Daoy (cell line): Measurements from ENCODE around the gene PPFIA2. TPM values are rescaled to one million over a fixed set of nuclear protein-coding genes. Genes with fewer than 3 reads are reported as not detected.

Experiments used
- DNase-seq: peaks from one replicate; pipeline ENCODE4 v3.0.0-alpha.2; 2015; ENCODE audit warnings: low read depth
- total RNA-seq: library from RNA; depleted of rRNA; stranded (reverse); fragments of >200 nt; shearing (Covaris generic); gene quantifications from 2 replicates; pipeline ENCODE4 v1.2.3, GENCODE V29; 2014

PPFIA2 gene
- total RNA-seq, 1 experiment from 2014 or later = 1.8 TPM

DNA sequence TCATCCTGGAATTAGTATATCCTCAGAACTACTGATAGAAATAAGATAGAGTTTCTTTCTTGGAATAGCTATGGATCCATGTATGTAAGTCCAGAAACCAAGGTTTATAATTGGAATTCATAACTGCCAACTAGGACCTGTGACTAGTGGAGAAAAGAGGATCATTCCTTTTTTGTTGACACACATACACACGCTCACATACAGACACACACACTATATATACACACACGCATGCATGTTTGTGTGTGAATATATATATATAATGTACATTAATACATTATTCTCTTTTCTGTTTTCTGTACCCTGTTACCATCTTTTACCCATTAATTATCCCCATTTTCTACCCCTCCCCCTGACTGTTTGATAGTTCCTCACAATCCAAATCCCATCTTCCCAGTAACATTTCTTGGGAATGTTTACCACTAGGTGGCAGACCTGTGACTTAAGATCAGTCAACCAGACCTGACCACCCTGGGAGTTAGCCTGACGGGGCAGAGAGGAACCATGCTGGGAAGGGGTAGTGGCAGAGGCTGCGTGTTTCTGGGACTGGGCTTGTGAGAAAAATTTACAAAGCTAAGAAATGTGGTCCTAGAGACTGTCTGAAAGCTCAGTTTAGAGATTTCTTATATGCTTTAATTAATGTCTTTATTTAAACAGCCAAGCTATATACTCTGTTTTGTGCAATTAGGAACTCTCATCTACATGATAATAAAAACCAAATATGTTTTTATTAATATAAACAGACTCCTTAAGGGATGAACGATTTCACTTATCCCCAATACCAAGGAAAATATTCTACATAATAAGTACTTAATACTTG lies 308.0 kb downstream of the PPFIA2 start:
- peak; percentile 68 for DNase-seq

DNA sequence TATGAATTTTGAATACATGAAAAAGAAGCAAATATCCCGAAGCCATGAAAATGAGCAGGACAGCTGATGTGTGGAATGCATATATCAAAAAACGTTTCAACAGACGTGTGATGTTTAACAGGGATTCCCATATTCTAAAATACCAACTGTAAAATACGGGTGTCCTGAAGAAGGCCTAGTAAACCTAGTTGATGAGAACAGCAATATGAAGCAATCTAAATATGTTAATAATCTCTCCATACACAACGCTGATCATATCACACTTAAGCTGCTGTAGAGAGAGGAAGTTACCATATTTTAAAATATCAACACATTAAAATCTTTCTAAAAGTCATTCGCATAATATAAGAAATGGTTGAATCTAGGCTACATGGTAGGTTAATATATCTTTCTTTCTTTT lies 317.5 kb downstream of the PPFIA2 start:
- no peak for DNase-seq

DNA sequence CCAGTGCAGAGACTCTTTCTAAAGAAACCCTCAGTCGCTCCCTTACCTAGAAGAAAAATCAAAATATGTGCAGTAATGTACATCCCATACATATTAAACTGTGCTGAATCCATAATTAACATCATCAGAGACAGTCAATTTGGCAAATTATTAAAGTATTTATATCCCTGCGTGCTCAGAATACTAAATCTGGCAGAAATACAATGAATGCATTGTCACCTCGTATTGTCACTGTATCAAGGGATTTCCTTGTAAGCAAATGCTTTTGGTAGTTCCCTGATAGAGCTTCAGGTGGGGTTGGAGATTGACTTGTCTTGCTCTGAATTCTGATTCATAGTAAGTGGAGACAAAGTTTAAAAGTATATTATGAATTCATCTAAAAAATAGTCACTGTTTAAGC lies 319.1 kb downstream of the PPFIA2 start:
- no peak for DNase-seq

DNA sequence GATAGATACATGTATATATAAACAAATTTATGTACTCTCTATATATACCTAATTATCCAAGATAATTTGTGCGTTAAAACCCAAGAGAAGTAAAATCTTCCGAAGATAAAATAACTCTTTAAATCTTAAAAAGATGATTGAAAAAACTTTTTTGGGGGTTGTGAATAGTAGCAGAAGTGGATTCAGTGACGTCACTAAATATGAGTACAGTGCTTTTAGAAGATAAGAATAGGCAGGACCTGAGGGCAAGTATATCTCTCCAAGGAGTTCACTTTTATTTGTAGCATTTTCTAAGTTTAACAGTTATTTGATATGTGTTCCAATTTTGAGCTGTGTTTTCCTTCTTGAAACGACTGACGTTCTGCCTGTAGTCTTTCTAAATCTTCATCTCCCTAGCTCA lies 319.8 kb downstream of the PPFIA2 start:
- no peak for DNase-seq

DNA sequence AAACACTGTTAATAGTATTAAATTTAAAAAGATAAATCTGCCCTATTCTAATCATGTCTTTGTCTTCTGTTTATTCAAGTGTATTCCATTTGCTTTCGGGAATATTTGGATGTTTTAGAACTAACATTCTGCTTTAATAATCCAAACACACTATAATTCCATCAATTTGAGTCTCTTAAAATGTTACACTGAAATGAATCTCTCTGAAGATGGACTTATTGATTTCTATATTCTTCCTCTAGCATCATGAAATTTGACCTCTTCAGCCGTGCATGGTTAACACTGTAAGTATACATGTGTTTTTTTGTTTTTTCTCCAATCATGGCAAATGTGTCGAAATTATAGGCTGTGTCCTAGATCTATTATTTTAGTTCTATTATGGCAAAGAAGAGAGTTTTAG lies 342.1 kb downstream of the PPFIA2 start:
- no peak for DNase-seq

DNA sequence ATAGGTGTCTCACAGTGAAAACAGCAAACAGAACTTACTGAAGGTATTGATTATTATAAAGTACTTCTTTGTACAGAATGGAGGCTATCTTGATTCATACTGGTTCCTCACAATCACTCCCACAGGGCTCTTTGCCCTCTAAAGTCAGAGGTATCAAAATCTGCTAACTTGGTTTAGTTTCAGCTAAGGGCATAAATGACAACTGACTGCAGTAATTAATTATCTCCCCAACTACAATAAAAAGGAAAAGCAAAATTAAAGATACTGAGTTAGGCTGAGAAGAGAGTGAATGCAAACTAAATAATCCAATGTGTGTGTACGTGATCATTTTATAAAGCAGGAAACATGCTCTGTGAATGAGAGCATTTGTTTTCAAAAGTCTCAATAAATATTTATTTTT lies 342.6 kb downstream of the PPFIA2 start:
- DNase-seq = no peak

DNA sequence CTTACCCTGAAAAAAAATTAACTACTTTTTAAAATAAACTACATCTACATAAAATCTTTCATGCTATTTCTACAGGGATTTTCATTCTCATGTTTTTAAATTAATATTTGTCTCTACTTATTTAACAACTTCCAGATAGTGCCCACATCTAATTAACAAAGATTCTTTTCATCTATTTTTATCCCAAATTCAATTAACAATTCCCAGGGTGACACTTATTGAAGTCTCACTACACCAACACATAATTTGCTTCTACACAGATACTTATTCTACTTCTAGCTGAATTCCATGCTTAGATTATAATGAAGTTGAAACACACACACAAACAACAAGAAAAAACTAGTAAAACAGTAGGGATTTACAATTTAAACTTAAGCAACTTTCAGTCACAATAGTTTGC lies 344.7 kb downstream of the PPFIA2 start:
- no peak for DNase-seq

DNA sequence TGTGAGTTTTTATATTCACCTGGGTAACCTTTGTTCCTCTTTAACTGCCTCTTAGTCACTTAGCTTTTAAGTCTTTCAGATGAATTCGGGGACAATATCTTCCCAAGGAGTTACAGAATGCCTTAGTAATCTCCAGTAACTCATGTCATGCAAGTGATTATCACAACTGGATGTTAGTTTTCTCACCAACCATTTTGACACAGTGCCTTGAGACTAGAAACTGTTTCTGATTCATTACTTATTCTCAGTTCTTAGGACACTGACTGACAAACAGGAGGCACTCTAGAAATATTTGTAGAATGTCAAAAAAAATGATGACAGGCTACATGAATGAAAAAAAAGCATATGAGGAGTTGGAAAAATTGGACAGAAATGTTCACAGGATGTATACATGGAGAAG lies 346.2 kb downstream of the PPFIA2 start:
- no peak for DNase-seq

DNA sequence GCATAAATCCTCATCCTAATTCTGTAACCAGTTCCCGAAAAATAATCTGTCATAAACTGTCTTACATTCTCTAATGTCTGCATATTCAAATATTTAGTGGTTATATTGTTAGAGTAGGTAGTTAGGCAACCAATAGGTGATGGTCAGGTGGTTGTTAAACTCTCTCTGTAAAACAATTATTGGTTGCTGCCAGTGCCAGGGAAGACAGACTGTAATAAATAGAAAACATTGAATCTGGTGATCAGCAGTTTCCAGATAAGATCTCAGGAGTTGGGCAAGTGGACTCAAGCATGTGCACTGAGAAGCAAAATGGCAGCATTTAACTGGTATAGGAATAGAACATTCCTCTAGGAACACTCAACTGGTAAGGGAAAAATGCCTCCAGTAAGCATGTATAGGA lies 355.8 kb downstream of the PPFIA2 start:
- no peak for DNase-seq

DNA sequence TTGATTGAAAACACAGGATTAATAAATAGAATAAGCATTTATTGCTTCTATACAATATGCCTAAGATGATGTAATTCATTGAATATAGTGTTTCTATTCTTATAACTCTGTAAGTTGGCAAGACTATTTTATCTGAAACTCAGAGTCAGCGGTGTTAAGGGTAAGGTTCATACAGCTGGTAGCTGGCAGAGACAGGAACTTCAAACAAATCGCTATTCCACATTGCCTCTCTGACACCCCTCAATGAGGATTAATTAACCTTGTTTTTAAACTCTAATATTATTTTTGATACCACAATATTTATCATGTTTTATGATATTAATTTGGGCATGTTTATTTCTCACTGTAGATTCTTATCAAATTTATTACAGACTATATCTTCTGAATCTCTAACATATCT lies 357.9 kb downstream of the PPFIA2 start:
- DNase-seq = no peak

DNA sequence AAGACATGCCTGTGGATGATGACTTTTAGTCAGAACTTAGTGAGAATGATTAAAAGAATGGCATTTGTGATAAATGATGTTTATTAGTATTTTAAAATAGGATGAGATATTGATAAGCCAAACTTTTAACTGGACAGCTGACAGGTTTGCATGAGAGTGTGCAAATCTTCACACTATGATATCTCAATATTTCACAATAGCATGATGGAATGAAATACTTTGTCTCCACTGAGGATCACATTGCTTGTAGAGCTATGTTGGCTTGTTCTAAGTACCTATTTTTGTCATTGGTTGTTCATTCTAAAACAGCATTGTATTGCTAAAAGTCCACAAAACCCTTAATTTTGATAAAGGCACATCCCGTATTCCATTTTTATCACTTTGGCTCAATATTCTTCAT lies 359.1 kb downstream of the PPFIA2 start:
- DNase-seq = no peak

DNA sequence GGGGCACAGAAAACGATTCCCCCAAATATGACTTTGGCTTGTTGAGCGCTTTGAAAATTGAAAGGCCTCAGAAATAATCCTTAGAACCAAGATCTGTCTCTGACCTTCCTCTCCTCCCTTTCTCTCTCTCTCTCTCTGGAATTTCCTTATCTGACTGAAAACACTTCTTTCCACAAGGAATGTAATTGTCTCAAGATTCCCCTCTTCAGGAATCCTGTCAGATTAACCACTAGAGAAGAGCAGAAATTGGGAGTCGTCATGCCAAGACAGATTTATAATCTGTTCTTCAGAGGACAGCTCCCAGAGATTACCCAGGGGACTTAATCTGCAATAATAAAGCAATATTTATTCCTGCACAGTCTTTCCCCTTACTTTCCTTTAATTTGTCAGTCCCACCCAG lies 363.7 kb downstream of the PPFIA2 start:
- DNase-seq = no peak

DNA sequence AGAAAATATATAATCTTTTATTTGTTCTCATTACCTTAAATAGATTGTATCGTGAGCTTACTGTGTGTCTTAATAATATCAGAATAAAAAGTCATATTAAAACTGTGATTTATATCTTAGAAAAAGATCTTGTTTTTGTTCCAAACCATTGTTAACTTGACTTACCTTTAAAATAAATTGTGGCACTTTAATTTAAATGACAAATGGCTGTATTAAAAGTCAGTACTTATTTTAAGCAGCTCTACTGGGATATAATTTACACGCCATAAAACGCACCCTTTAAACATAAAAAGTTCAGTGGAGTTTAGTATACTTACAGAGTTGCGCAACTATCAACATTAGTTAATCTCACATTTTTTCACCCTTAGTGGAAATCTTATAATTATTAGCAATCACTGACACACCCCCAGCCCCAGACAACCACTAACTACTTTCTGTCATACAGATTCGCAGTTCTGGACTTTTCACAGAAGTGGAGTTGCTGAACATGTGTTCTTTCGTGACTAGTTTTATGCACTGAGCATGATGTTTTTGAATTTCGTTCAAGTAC lies 369.5 kb downstream of the PPFIA2 start:
- no peak for DNase-seq

DNA sequence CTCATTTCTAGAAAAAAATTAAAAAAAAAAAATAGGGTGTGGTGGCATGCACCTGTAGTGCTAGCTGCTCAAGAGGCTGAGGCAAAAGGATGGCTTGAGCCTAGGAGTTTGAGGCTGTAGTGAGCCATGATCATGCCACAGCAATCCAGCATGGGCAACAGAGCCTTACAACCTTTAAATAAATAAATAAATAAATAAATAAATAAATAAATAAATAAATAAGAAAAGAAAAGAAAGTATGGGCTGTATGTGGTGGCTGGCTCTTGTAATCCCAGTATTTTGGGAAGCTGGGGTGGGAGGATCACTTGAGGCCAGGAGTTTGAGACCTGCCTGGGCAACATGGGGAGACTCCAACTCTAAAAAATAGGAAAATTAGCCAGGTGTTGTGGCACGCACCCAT lies 373.0 kb downstream of the PPFIA2 start:
- no peak for DNase-seq

DNA sequence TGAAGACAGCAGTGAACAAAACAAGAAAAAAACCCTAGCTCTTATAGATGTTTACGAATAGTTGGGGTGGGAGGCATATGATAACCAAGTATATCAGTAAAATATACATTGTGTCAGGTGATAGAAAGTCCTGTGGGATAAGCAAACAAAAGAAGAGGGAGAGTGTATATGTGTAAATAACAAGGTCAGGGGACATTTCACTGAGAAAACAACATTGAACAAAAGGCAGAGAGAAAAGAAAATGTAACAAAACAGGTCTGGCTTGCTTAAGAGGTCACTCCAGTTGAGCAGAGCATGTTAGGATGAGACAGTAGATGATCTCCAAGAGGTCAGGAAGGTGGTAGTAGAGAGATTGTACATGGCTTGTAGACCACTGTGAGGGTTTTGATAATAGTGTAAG lies 377.2 kb downstream of the PPFIA2 start:
- DNase-seq = no peak

DNA sequence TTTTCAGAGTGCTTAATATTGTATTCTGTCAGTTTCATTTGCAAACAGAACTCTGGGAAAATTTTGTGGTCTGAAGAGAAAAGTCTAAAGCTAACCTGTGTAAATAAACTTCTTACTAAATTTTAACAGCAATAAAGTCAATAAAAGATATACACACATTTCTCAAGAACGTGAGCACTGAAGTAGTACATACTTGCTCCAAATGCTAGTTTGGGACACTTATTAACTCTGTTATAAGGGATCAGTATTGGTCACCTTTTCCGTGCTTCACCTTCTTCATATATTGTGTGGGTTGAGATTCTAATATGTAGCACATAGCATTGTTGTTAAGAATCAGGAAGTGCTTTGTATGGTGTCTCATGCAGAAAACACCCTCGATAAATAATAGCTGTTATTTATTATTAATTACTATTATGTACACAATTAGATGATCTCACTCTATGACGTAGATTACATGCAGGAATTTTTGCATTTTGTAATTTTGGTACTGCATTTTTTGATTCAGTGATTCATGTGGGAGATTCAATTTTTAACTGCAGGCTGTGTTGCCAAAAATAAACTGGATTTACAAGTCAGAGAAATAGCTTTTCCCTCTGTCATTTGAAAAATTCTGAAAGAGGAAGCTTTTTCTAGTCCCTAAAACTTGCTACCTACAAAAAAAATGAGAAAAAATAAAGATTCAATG lies 380.4 kb downstream of the PPFIA2 start:
- no peak for DNase-seq

DNA sequence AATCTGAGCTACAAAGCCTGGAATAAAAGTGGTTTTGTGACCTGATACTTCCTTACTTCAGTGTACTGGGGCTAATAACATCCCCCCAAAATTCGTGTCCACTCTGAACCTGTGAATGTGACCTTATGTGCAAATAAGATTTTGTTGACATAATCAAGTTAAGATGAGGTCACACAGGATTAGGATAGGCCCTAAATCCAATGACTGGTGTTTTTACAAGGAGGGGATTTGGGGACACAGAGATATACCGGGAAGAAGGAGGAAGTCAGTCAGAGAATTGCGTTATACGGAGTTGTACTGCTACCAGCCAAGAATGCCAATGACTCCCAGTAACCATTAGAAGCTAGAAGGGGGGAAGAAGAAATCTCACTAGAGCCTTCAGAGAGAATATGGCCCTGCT lies 381.4 kb downstream of the PPFIA2 start:
- no peak for DNase-seq

DNA sequence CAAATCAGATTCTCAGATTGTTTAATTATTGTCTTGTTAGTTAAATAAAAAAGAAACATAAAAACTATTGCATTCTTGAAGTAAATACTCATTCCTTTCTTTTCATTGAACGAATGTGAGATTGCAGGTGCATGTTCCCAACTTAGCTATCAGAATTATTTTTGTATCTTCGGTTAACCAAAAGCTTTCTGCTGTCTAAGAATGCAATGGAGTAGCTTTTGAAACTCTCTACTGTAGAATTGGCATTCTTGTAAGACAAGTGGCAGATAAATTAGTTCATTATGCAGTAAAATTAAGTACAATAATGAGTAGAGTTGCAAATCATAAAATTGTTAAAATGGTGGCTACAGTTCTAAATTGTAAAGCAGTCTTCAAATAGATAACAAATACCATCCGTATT lies 383.2 kb downstream of the PPFIA2 start:
- DNase-seq = no peak

DNA sequence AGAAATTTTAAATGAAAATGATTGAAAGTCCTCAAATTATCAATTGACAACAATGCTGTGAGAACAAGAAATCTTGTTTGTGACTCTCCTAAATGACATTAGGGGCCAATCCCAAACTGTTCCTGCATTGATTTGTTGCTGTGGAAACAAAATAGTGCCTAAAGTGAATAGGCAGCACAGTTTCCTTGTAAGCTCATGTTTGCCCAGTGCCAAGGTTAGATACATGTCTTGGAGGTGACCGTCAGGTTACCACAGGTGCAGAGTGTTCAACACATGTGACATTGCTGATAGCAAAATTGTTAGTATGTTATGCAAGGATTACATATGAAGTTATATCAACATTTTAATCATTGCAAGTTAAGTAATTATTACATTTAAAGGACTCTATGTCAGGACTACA lies 388.7 kb downstream of the PPFIA2 start:
- no peak for DNase-seq

DNA sequence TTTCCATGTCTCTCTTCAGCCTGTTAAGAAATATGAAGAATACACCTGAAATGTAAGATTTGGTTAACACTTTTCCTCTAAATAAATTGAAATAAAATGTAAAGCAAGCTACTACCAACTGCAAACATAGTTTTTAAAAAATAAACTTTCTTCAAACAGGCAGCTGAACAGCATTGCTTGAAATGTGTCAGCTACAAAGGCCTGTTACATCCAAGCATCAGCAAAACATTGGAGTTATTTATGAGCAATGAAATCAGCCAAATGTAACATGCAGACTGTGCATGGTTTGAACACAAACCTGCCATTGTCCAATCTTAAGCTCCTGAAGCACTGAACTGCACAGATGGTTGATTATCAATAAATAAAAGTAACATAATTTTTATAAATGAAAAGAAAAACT lies 390.0 kb downstream of the PPFIA2 start:
- no peak for DNase-seq

DNA sequence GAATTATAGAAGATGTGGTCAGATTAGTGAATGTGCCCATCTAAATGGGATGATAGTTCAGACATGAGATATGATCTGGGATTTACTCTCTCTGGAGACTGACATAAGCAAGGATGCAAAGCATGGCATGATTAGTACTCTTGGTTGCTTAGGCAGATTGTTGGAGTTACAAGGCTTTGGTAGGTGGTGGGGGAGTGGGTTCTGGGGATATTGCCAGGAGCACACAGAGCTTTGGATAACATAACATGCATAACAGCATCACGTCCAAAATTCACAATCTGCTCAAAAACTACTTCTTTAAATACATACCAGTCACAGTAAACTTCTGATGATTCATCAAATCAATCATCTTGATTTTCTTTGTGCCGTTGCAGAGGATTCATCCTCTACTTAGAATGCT lies 393.9 kb downstream of the PPFIA2 start:
- no peak for DNase-seq

DNA sequence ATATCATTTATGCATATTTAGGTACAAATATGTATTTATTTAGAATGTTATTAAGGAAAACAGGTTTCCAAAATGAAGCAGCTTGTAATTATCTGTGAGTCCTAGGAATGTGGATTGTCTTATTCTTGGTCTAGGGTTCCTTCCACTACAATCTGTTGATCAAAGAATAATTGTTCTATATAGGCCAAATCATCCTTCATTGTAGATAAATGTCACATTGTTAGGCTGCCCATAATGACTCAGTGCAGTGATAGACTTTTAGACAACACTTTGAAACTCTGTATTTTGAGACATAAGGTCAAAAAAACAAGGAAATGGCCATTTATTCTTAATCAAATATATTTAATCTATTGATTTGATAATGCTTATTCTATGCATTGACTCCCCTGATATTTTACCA lies 398.2 kb downstream of the PPFIA2 start:
- no peak for DNase-seq

DNA sequence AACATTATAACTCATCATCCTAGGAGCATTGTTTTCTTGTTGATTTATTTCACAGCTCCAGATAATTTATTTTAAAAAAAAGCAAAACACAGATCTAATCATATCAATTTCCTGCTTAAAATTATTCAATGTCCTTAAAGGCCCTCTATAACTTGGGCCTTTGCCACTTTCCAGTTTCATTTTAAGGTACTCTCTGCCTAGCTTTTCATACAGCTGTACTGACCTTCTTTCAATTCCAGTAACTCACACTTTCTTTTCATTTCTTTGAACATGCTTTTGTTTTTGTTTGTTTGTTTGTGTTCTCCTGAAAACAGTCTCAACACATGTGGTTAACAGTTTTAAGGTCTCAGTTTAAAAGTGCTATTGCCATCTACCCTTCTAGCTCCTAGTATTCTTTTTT lies 399.4 kb downstream of the PPFIA2 start:
- DNase-seq = no peak
